GM12801 (cell line): ENCODE measurements around the gene CHRNA4.

ENCODE experiments used
- CTCF ChIP-seq: IDR thresholded peaks from one replicate; pipeline ENCODE4 v1.5.1; 2011; ENCODE audit warnings: control low read depth; ENCODE audit not compliant: insufficient read length; ENCODE audit errors: extremely low read depth

CHRNA4 gene

GRCh38 chr20:63317601-63318291 is 43.4 kb downstream of the CHRNA4 start:
- TF ChIP-seq CTCF: no peak

- no peak for TF ChIP-seq CTCF
Measured at GRCh38 chr20:63317061-63317460, 44.1 kb downstream of the CHRNA4 start.

GRCh38 chr20:63316502-63316921 is 44.6 kb downstream of the CHRNA4 start:
- TF ChIP-seq CTCF: no peak

GRCh38 chr20:63315731-63316491 is 45.2 kb downstream of the CHRNA4 start:
- no peak for TF ChIP-seq CTCF

GRCh38 chr20:63315240-63315689 is 45.9 kb downstream of the CHRNA4 start:
- TF ChIP-seq CTCF: no peak

GRCh38 chr20:63314566-63315239 is 46.4 kb downstream of the CHRNA4 start:
- TF ChIP-seq CTCF: no peak

- no peak for TF ChIP-seq CTCF
Measured at GRCh38 chr20:63314015-63314471, 47.1 kb downstream of the CHRNA4 start.
